Measurements from ENCODE around the gene SH2D5.
A peak's percentile ranks its signal among the peaks of the same experiment; 100 is the strongest.

SH2D5 gene

GRCh38 chr1:20704390-20705202, 27.9 kb downstream of the SH2D5 start:
- Histone ChIP-seq H3K9me2 (replicated peaks; ENCODE audit: insufficient read depth, low read length) (no peaks in the 10 kb centered on the region), H3K27ac (ENCODE audit: low read length) (no peak overlapping the region), H3K4me2 (ENCODE audit: low read depth, low read length) (no peak overlapping the region), H4K20me1 (ENCODE audit: insufficient read depth, low read length) (no peaks in the 10 kb centered on the region), H3K36me3 (replicated peaks; ENCODE audit: insufficient read depth, low read length) (no peaks in the 10 kb centered on the region), H2AFZ (ENCODE audit: low read length) (no peak overlapping the region), H3K4me3 (ENCODE audit: low read length) (no peak overlapping the region), H3K9me3 (replicated peaks; ENCODE audit: insufficient read depth, low read length) (no peaks in the 10 kb centered on the region), H3F3A (ENCODE audit: insufficient read depth, low read length) (no peaks in the 10 kb centered on the region), H3K4me1 (ENCODE audit: low read length) (no peaks in the 10 kb centered on the region), H3K9ac (ENCODE audit: low read length) (no peak overlapping the region), H3K79me2 (ENCODE audit: low read length) (no peaks in the 10 kb centered on the region), H3K27me3 (replicated peaks; ENCODE audit: insufficient read depth, low read length) (peaks cover 73% of the 10 kb centered on the region)
- no peak for TF ChIP-seq EZH2 (optimal IDR thresholded peaks at IDR 0.05; ENCODE audit: low read depth, low read length)
- no peak for TF ChIP-seq CTCF (IDR thresholded peaks at IDR 0.05; ENCODE audit: low read length)
- no peak for TF ChIP-seq EZH2phosphoT487 (IDR thresholded peaks at IDR 0.05; ENCODE audit: low read length)
- DNase-seq = no peak

GRCh38 chr1:20703124-20703756, 29.3 kb downstream of the SH2D5 start:
- H3K79me2 ChIP-seq (ENCODE audit: low read length) = no peaks in the 10 kb centered on the region

GRCh38 chr1:20702416-20702815, 30.1 kb downstream of the SH2D5 start:
- DNase-seq = no peak
- Histone ChIP-seq H3K36me3 (replicated peaks; ENCODE audit: insufficient read depth, low read length) (no peaks in the 10 kb centered on the region), H2AFZ (ENCODE audit: low read length) (no peak overlapping the region), H3F3A (ENCODE audit: insufficient read depth, low read length) (no peaks in the 10 kb centered on the region), H3K4me1 (ENCODE audit: low read length) (no peaks in the 10 kb centered on the region), H3K9me3 (replicated peaks; ENCODE audit: insufficient read depth, low read length) (no peaks in the 10 kb centered on the region), H4K20me1 (ENCODE audit: insufficient read depth, low read length) (no peaks in the 10 kb centered on the region), H3K27me3 (replicated peaks; ENCODE audit: insufficient read depth, low read length) (peaks cover 74% of the 10 kb centered on the region), H3K9ac (ENCODE audit: low read length) (no peak overlapping the region), H3K79me2 (ENCODE audit: low read length) (no peaks in the 10 kb centered on the region), H3K9me2 (replicated peaks; ENCODE audit: insufficient read depth, low read length) (no peaks in the 10 kb centered on the region), H3K4me3 (ENCODE audit: low read length) (no peak overlapping the region), H3K4me2 (ENCODE audit: low read depth, low read length) (no peak overlapping the region), H3K27ac (ENCODE audit: low read length) (no peak overlapping the region)
- TF ChIP-seq EZH2phosphoT487 (IDR thresholded peaks at IDR 0.05; ENCODE audit: low read length) = no peak
- TF ChIP-seq CTCF (IDR thresholded peaks at IDR 0.05; ENCODE audit: low read length) = peak; percentile 17; the same call in 1 of the 2 replicates
- no peak for TF ChIP-seq EZH2 (optimal IDR thresholded peaks at IDR 0.05; ENCODE audit: low read depth, low read length)

More at GRCh38 chr1:20703124-20703756, 29.3 kb downstream of the SH2D5 start:
- no peaks in the 10 kb centered on the region for H3K9me3 ChIP-seq (replicated peaks; ENCODE audit: insufficient read depth, low read length)
- H3K27ac ChIP-seq (ENCODE audit: low read length) = no peak overlapping the region
- no peaks in the 10 kb centered on the region for H3K36me3 ChIP-seq (replicated peaks; ENCODE audit: insufficient read depth, low read length)
- no peak overlapping the region for H3K4me3 ChIP-seq (ENCODE audit: low read length)
- no peaks in the 10 kb centered on the region for H3K9me2 ChIP-seq (replicated peaks; ENCODE audit: insufficient read depth, low read length)
- H3K9ac ChIP-seq (ENCODE audit: low read length) = no peak overlapping the region
- no peaks in the 10 kb centered on the region for H3K4me1 ChIP-seq (ENCODE audit: low read length)
- no peaks in the 10 kb centered on the region for H3F3A ChIP-seq (ENCODE audit: insufficient read depth, low read length)
- no peaks in the 10 kb centered on the region for H4K20me1 ChIP-seq (ENCODE audit: insufficient read depth, low read length)
- DNase-seq = no peak
- TF ChIP-seq EZH2 (optimal IDR thresholded peaks at IDR 0.05; ENCODE audit: low read depth, low read length) (no peak), EZH2phosphoT487 (IDR thresholded peaks at IDR 0.05; ENCODE audit: low read length) (no peak), CTCF (IDR thresholded peaks at IDR 0.05; ENCODE audit: low read length) (no peak)
- H3K4me2 ChIP-seq (ENCODE audit: low read depth, low read length) = no peak overlapping the region
- peaks cover 71% of the 10 kb centered on the region for H3K27me3 ChIP-seq (replicated peaks; ENCODE audit: insufficient read depth, low read length)
- no peak overlapping the region for H2AFZ ChIP-seq (ENCODE audit: low read length)

All from MM.1S (cell line).